ENCODE results near the gene PDLIM7.

Gene PDLIM7

DNA sequence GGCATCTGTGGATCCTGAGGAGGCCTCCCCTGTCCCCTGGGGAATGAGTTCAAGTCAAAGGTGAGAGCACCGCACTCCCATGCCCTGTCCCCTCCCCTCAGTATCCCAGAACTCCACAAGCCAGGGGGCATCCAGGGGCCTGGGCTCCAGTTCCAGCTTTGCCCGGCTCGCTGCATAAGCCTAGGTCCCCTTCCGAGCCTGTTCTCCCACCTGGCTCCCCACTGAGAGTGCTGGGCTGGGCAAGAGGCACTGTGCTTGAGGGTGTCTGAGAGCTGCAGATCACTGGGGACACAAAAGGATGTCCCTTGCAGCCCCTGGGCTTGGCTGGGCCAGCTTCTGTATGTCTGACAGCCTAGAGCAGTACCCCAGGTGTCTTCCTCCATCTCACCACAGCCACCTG is 7.7 kb upstream of the PDLIM7 start:
- ATAC-seq, result no peak
- no peak for DNase-seq

DNA sequence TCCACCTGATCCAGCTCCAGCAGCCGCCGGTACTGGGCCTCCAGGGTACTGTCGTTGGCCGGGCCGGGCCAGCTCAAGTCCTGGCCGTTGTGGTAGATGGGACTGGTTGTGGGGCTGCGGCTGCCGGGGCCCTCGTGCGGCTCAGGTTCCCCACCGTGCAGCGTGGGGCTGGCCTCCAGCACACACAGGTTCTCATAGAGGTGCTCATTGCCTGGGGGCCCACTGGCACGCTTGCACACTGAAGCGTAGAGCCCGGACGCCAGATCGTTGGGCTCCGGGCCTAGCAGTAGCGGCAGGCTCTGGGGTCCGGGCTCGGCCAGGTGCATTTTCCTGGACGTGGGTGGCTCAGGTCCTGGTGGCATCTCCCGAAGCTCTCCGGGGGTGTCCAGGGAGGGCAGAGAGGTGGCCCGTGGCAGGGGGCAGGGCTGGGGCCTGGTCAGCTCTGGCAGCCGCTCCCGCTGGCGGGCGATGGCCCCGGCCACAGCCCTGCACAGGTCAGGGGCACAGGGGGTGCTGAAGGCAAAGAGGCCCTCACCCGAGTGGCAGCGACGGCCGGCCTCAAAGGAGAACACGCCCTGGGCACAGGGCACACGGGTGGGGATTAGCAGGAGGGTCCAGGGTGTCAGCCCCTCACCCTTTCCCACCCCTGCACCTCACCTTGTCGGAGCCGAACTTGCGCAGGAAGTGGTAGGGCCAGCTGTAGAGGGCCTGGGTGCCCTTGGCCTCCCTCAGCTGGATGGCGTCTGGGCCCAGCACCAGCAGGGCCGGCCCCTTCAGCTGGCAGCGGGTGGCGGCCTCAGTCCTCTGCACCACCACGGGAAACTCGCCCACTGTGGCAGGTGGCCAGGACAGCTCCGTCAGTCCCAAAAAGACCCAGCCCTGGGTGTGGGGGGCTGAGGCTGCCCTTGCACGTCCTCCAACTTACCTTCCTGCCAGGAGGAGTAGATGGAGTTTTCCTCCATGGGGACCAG is 7.0 kb upstream of the PDLIM7 start:
- ATAC-seq (no peak), DNase-seq (no peak)

DNA sequence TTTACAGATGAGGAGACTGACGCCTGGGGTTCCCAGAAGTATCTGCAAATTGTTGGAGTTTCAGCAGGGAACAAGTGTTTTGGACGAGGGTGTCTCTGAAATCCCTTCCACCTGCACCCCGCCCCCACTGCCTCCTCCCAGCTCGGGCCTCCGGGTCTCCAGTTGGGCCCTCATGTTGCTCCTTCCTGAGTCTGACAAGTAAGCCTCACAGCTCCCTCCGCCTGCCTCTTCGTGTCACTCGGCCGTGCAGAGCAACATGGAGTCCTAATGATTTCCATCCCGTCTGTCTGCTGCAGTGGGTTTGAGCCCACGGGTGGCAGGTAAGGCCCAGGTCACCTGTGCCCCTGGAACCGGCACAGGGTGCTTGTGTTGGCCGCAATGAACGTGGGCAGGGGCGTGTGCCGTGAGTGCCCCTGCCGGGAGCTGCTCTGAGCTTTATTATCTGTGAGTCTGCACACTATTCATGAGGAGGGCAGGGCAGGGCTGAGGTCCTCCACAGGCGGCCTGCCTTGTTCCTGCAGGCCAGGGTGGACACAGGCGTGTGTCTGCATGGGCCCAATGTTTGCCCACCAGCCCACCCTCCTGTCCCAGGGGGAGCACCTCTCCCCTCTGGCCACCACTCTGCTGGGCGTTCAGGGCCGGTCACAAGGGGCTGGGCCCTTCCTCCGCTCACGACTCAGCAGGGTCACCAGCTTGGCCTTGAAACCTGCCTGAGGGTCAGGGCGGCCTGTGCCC is 6.1 kb upstream of the PDLIM7 start:
- DNase-seq (no peak), ATAC-seq (no peak)

DNA sequence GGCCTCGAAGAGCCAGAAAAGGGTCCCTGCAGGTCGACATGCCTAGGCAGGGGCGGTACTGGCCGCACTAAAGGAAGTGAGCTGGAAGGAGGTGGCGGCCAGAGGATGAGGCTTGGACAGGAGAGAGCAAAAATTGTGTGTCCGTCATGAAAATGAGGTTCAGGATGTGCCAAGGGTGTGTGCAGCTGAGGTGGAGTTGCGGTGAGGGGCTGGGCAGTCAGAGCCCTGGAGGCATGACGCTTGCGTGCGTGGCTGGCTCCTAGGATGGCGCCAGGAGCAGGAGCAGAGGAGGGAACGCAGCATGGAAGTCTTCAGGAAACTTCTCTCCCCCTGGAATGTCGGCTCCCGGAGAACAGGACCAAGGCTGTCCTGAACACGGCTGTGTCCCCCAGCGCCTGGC is 5.5 kb upstream of the PDLIM7 start:
- ATAC-seq, result no peak
- no peak for DNase-seq

DNA sequence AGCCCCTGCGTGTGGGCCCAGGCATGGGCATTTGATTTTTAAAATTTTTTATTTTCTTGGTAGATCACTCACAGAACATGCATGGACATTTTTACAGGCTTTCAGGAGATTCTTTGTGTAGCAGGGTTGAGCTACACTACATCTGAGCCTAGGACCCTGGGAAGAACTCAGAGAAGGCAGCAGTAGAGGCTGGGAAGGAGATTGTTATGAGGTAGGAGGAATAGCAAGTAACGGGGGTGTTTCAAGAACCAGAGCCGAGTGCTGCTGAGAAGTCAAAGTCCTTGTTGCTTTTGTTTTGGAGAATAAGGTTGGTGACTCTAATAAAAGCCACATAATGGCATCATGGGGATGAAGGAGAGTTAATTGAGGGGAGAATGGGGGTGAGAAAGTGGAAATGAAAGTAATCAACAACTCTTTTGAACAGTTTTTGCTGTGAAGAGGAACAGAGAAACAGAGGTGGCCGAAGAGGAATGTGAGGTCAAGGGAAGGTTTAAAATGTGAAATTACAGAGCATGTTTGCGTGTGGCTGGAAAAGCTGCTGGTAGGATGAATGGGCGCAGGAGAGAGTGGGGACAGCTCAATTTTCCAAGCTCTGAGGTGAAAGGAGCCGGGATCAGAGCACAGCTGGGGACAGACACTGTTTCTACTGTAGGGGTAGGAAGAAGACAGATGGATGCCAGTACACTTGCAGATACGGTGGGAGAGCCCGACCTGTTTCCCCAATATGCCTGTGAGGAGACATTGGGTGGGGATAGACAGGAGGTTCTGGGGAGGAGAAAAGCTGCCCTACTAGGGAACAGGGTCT is 4.7 kb upstream of the PDLIM7 start:
- ATAC-seq, result no peak
- no peak for DNase-seq

DNA sequence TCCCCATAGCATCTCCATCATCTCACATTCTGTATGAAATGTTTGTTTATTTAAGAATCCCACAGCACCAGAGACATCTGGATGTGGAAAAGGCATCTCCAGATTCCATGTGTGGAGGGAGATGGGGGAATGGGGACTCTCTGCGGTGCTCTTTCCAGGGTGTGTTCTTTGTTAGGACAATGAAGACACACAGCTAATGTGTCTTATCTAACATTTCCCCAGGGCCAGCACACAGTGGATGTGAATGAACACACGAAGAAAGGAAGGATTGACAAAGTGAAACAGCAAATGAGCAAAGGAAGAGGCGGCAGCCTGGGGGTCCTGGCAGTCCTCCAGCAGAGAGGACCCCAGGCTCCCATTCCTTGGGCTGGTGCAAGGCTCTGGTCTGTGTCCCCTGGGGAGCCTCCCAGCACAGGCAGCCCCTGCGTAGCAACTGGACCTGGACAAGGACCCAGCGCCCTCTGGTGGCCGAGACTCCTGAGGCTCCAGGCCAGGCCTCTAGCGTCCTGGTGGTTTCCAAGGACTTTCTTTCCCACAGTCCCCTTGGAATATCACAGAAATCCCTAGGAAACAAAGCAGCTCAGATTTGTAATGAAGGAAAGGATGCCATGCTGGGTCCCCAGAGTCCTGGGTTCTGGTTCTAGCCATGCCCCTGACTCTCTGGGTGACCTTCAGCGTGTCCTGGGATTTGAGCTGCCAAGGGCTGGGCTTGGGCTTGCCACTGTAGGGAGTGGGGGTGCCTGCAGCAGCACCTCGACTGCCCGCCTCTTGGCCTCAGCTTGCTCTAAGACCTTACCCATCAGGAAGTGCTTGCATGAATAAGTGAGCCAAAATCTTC is 3.5 kb upstream of the PDLIM7 start:
- ATAC-seq (peak; percentile 37), DNase-seq (peak; percentile 95)

DNA sequence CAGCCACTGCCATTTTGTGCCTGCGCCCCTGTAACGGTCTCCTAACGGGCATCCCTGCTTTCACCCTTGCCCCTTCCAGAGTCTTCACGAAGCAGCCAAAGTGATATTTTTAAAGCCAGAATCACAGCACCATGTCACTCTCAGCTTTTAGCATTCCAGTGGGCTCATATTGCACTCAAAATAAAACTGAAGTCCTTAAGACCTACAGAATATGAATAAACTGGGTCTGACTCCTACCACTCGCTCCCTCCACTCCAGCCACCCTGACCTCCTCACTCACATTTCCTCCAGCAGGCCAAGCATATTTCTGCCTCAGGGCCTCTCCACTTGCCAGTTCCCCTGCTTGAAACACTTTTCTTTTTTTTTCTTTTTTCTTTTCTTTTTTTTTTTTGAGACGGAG is 2.4 kb upstream of the PDLIM7 start:
- no peak for DNase-seq
- no peak for ATAC-seq

DNA sequence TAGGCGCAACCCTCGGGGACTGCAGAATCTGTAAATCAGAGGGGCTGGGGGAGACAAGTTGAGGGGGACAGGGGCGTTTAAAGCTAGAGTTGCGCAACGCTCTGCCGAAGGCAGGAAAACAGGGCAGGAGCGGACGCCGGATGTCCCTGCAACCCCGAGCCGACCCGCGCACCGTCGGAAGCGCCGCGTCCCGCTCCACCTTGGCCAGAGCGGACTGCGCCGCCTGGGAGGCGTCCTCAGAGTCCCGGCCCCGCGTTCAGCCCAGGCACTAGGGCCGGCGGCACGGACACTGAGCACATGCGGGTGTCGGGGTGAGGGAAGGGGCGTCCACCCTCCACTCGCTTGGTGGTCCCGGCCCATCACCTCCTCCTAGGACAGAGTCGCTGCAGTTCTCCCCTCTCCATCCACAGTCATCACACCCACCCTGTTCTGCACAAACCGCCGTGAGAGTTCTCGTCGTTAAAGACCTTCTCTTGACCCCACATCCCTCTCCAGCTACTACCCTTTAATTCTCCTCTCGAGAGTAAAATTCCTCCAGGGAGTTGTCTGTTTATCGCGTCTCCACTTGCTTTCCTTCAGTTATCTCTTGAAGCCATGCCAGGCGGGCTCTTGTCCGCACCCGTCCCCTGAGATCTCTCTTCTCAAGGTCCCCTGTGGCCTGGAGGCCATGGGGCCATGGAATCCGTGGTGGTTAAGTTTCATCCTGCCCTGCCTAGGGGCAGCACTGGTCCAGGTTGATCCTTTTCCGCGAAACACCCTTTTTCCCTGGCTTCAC is 796 bp upstream of the PDLIM7 start:
- no peak for ATAC-seq
- DNase-seq, result peak; percentile 55

DNA sequence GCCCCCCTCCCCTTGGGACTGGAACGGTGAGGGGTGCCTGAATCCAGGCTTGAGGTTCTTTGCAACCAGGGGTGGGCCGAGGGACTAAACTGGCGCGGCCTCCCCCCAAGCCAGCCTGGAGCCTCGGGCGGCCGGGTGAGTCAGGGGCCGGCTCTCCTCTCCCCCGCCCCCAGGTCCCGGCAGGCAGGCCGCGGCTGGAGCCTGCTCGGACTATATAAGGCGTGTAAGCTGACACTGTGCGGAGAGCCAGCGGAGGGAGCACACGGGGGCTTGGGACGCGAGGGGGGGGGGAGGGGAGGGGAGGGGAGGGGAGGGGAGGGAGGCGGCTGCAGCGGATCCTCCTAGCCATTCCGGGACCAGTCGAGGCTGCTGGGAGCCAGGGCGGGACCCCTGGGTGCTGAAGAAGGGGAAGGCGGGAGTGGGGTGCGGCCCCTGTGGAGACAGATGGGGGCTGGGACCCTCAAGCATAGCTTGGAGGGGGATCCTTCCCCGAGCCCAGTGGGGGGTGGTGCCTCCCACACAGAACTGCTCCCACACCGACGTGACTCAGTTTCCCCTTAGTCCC is 595 bp downstream of the PDLIM7 start:
- ATAC-seq (peak; percentile 2), DNase-seq (peak; percentile 59)

DNA sequence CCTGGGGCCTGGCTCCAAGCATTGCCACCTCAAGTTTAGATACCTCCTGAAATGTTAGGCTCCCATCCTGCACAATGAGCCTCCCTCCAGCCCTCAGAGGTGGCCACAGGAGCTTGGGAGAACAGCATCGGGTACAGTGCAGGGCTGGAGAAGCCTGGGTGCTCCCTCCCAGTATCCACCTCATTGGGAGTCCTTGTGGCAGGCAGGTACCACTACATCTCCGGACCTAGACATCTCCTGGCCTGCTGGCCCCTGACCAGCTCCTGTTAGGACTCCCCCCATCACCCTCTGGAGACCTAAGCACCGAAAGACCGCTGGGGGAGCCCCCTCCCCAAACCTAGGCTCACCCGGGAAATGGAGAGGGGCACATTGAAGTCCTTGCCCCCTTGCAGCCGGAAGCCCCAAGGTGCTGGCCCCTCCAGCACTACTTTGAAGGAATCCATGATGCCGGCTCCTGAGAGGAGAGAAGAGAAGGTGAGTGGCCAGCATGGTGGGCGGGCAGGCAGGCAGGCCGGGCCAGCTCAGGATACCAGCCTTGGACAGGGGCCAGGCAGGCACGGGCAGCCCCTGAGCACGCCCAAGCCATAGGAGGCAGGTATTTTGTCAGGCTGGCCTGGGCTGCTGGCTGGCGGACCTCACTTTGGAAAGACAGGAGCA is 1.2 kb downstream of the PDLIM7 start:
- DNase-seq, result no peak
- no peak for ATAC-seq

DNA sequence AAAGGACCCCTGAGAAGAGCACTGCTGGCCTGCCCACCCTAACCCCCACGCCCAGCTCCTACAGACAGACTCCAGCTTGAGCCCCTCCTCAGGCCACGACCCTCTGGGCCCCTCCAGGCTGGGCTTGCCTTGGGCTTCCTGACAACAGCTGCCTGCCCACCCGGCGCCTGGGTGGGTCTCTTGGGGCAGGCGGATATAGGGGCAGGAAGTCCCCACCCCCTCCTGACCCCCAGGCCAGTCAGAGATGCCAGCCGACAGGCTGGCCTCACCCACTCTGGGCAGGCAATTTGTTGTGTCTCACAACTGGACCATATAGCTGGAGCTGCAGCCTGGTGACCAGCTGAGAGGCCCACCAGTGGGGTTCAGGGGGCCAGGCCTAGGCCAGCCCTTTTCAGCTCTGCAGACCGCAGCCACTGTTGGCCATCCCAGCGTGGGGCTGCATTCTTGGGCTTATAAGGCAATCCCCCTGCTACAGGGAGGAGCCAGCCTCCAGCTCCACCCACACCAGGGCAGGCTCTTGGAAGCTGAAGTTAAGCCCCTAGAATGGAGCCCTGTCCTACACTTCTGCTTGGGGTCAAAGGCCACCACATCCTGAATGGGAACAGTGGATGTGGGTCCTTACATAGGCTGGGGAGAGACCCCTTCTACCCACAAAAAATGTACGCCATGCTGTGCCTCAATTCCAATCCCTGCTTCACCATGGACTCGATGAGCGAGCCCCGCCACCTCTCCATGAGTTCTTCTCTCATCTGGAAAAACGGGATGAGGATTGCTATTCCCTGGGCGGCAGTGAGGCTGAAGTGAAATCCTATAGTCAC is 2.0 kb downstream of the PDLIM7 start:
- DNase-seq (no peak), ATAC-seq (no peak)

DNA sequence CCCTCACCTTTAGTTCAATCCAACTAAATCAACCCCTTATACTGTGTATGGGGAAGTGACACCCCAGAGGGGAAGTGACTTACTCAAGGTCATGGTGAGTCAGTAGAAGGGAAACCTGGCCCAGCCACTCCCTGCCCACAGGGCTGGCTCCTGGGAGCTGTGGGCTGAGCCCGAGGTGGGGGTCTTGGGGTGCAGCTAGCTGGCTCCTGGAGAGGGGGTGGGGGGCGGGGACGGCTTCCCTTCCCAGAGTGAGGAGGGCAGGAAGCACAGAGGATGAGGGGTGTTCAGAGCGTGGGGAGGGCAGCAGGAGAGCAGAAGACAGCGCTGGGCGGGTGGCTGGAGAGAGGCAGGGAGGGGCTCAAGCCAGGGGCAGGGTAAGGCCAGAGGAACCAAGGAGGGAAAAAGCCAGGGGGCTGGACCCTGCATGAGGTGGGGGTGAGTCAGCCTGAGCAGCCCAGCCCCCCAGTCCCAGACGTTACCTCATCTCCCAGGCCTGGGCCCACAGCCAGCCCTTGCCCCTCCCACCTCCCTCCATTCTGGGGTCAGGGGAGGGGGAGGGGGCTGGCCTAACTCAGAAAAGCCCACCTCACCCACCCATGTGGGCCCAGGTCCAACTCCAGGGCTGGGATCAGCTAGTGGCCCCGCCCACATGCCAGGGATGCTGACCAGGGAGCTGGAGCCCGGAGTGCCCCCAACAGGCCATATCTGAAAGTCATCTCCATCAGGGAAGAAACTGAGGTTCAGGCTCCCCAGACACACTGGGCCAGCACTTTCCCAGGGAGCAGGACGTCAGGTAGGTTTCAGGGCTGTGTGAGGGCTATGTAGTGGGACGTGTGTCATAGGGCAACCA is 2.8 kb downstream of the PDLIM7 start:
- peak; percentile 60 for ATAC-seq
- DNase-seq, result peak; percentile 59

DNA sequence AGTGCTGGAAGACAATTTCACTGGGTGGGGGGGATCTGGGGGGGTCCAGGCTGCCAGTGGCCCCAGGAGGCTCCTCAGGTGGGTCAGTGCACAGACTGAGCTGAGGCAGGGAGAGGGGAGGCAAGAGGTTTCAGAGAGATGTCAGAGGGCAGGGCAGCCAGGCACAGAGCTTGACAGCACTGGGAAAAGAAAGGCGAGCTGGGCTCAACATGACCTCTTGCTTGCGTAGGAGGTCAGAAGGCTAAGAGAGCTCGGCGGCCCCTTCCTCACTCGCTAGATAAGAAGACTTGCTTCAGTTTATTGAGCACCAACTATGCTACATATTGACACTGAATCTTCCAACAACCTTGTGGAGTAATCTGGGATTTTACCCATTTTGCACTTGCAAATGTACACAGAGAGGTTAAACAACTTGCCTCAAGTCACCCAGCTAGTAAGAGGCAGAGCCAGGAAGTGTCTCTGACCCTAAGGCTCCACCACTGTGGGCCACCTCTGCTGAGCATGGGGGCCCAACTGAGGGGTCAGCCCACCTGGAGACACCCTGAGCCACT is 3.5 kb downstream of the PDLIM7 start:
- no peak for ATAC-seq
- no peak for DNase-seq

DNA sequence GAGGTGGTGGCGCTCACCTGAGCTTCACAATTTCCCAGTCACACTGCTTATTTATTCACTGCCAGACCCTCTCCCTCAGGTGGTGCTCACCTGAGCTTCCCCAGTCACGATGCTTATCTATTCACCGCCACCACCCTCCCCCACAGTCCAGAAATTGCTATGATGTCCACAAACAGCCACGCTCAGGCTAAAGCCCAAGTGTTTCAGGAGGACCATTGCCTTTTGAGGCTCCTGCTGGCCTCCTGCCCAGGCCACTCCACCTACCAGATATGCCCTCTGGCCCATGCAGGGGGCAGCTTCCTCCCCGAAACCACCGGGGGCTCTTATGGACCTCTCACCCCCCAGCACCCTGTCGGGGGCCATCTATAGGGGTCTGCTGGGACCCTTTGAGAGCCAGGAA is 4.6 kb downstream of the PDLIM7 start:
- DNase-seq (no peak), ATAC-seq (no peak)

DNA sequence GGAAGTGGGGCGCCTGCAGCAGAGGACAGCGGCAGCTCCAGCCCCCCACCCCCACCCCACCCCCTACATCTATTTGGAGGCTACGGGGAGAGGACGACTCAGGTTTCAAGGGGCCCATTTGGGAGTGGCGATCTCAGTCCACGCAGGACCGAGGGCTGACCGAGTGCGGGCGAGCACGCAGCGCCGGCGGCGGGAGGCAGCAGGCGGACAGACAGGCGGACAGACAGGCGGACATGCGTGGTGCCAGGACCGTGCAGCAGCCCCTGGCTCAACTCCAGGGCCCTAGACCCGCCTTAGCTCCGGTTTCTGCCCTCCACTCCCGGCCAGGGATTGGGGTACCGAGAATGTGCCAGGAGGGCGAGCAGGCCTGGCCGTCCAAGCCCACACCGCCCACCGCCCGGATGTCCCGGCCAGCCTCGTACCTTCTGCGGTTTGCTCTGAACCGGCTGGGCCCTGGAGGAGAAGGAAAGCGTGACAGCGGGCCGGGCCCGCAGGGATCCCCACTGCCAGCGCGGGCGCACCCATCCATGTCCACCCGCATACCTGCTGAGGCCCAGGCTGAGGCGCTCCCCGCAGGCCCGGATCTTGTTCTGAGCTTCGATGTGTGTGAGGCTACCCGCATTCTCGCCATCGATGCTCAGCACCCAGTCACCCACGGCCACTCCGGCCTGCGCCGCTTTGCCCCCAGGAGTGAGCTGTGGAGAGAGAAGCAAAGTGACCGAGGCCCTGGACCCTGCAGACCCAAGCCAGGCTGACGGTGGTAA is 5.2 kb downstream of the PDLIM7 start:
- ATAC-seq (no peak), DNase-seq (no peak)

DNA sequence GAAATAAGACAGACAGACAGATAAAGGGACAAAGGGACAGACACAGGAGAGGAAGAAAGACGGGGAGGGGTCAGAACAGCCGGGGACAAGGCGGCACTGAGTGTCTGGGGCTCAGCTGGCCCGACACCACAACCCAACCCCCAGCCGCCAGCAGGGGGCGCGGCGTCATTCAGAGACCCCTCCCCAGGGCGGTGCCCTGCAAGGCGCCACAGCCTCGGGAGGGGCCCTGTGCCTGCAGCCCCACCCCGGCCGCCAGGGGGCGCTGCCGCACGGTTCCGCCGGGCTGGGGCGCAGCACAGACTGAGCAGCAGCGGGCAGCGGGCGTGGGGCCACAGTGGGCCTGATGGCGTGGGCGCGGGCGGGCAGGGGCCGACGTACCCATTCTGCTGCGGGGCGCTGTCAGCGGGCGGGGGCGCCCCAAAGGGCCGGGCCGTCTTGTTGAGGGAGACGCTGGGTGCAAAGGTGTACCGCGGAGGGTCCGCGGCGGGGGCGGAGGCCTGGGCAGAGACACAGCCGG is 5.9 kb downstream of the PDLIM7 start:
- DNase-seq (peak; percentile 69), ATAC-seq (no peak)

DNA sequence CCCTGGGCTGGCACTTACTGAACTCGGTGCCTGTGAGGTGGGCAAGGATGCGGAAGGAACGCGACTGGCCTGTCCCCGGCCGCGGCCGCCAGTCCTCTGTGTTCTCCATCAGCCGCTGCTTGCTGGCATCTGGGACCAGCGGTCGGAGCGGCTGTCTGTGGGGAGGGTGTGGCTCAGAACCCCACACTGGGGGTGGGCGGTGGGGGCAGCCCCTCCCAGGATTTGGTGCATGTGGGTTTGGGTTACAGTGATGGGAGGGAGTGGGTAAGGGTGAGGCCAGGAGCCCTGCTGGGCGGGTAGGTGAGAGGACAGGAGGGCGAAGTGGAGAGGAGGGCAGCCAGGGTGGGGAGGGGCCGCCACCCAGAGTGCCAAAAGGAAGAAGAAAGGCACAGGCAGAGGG is 6.4 kb downstream of the PDLIM7 start:
- DNase-seq (no peak), ATAC-seq (no peak)

All from stimulated activated naive CD8-positive, alpha-beta T cell treated with anti-CD3 and anti-CD28 coated beads, Interleukin-15, Interleukin-2, amounts not matched to agents 100 U/mL and 50 U/mL, for 24 hours (primary cell).